Upper lobe of left lung (tissue), 6 donors: ENCODE measurements around the gene SYT8. TPM values are rescaled to one million over a fixed set of nuclear protein-coding genes. Genes with fewer than 3 reads are reported as not detected.

ENCODE experiments used
- ATAC-seq, 2 donors: fragments of 200-7000 bp; cut with Tn5 transposase; one replicate each; pipeline ENCODE4 v1.9.1; 2022; ENCODE audit warnings: mild to moderate bottlenecking in 2 of 2, moderate library complexity in 2 of 2; ENCODE audit not compliant: low FRiP score in 2 of 2
- DNase-seq, 2 donors: peaks; one replicate each; pipeline ENCODE4 v3.0.0-alpha.2; 2019 to 2020
- H3K27ac ChIP-seq, 4 donors: fragments of 200-600 bp; sonication (generic); one replicate each; pipeline ENCODE4 v1.5.1; 2016 to 2019
- H3K27me3 ChIP-seq, 4 donors: fragments of 200-600 bp; sonication (generic); one replicate each; pipeline ENCODE4 v1.5.1; 2017 to 2019
- H3K36me3 ChIP-seq, 4 donors: fragments of 200-600 bp; sonication (generic); one replicate each; pipeline ENCODE4 v1.5.1; 2016 to 2019
- H3K4me1 ChIP-seq, 4 donors: fragments of 200-600 bp; sonication (generic); one replicate each; pipeline ENCODE4 v1.5.1; 2018 to 2019
- H3K4me3 ChIP-seq, 4 donors: fragments of 200-600 bp; sonication (generic); one replicate each; pipeline ENCODE4 v1.5.1; 2017 to 2019; ENCODE audit warnings: mild to moderate bottlenecking in 2 of 4, moderate library complexity in 1 of 4
- H3K9me3 ChIP-seq, 4 donors: fragments of 200-600 bp; sonication (generic); one replicate each; pipeline ENCODE4 v1.5.1; 2018 to 2019
- CTCF ChIP-seq, 6 experiments: fragments of 450-650 bp in 4 of 6; fragments of 200-600 bp in 2 of 6; sonication (generic) in 2 of 6; IDR thresholded peaks; one replicate each; pipeline ENCODE4 v1.5.1; 2016 to 2019; ENCODE audit warnings: antibody characterized with exemption in 6 of 6
- EP300 ChIP-seq, 4 donors: sonication (generic); formaldehyde crosslinking; IDR thresholded peaks; one replicate each; pipeline ENCODE4 v1.5.1; 2017; ENCODE audit warnings: antibody characterized with exemption in 4 of 4, control low read depth in 2 of 4
- POLR2A ChIP-seq, 4 donors: fragments of 450-650 bp; IDR thresholded peaks; one replicate each; pipeline ENCODE4 v1.5.1; 2016 to 2017; ENCODE audit warnings: antibody characterized with exemption in 4 of 4, mild to moderate bottlenecking in 2 of 4
- POLR2AphosphoS5 ChIP-seq, 2 donors: sonication (generic); formaldehyde crosslinking; IDR thresholded peaks; one replicate each; pipeline ENCODE4 v1.5.1; 2017; ENCODE audit warnings: antibody characterized with exemption in 2 of 2
- WGBS, 2 donors: methylation state at CpG; one replicate each; pipeline ENCODE4 v1.1.5; 2017 to 2018; 5-methylcytosine and 5-hydroxymethylcytosine counted together
- total RNA-seq, 6 donors: library from RNA; depleted of rRNA in 4 of 6; stranded (reverse); fragments of >200 nt in 4 of 6; gene quantifications; one replicate each; pipeline versions ENCODE4 v1.1.0 to v1.2.1, GENCODE V29; 2016 to 2021
- donor health status: DM: no; HTN: no; CAD: no; lungs with moderate emphysema.
- donor health status: DM: no; HTN: yes; CAD: no; lungs with severe emphysema.

The SYT8 gene
- total RNA-seq, 6 donors from 2014 or later = 7.4 to 31.3 (median 22.9) TPM

- 56 to 72% methylated on average over 12 of the region's 12 CpGs for WGBS, 2 donors
- no peaks in the 10 kb centered on the region for H3K4me1 ChIP-seq
- ATAC-seq (no peak), DNase-seq (no peak)
- no peak overlapping the region for H3K4me3 ChIP-seq
- no peaks in the 10 kb centered on the region for H3K9me3 ChIP-seq
- no peaks in the 10 kb centered on the region for H3K27me3 ChIP-seq
- TF ChIP-seq POLR2AphosphoS5 (IDR thresholded peaks at IDR 0.05) (no peak), EP300 (IDR thresholded peaks at IDR 0.05) (no peak), POLR2A (IDR thresholded peaks at IDR 0.05) (no peak), CTCF (IDR thresholded peaks at IDR 0.05) (no peak)
- H3K36me3 ChIP-seq = no peaks in the 10 kb centered on the region
- H3K27ac ChIP-seq = no peak overlapping the region
Observed at GRCh38 chr11:1792461-1792860, 42.3 kb upstream of the SYT8 start.

- Histone ChIP-seq H3K4me1 (no peaks in the 10 kb centered on the region), H3K4me3 (no peak overlapping the region), H3K9me3 (no peaks in the 10 kb centered on the region), H3K36me3 (no peaks in the 10 kb centered on the region), H3K27ac (no peak overlapping the region), H3K27me3 (no peaks in the 10 kb centered on the region)
- ATAC-seq = no peak
- DNase-seq = no peak
- WGBS, 2 donors = 37 to 51% methylated on average over 3 of the region's 3 CpGs
- no peak for TF ChIP-seq CTCF (IDR thresholded peaks at IDR 0.05)
- no peak for TF ChIP-seq EP300 (IDR thresholded peaks at IDR 0.05)
- TF ChIP-seq POLR2A (IDR thresholded peaks at IDR 0.05) = no peak
- TF ChIP-seq POLR2AphosphoS5 (IDR thresholded peaks at IDR 0.05) = no peak
Observed at GRCh38 chr11:1793081-1793480, 41.7 kb upstream of the SYT8 start.

- H3K4me1 ChIP-seq = no peaks in the 10 kb centered on the region
- WGBS, 2 donors = 69% methylated on average over 10 to 12 of the region's 12 CpGs
- H3K4me3 ChIP-seq = no peak overlapping the region
- no peak overlapping the region for H3K27ac ChIP-seq
- no peaks in the 10 kb centered on the region for H3K9me3 ChIP-seq
- H3K36me3 ChIP-seq = no peaks in the 10 kb centered on the region
- H3K27me3 ChIP-seq = no peaks in the 10 kb centered on the region
- no peak for ATAC-seq
- no peak for DNase-seq
- TF ChIP-seq POLR2AphosphoS5 (IDR thresholded peaks at IDR 0.05) (no peak), POLR2A (IDR thresholded peaks at IDR 0.05) (no peak), CTCF (IDR thresholded peaks at IDR 0.05) (no peak), EP300 (IDR thresholded peaks at IDR 0.05) (no peak)
Observed at GRCh38 chr11:1796413-1797011, 38.3 kb upstream of the SYT8 start.

GRCh38 chr11:1797391-1798125 is 37.2 kb upstream of the SYT8 start:
- no peaks in the 10 kb centered on the region for H3K36me3 ChIP-seq
- TF ChIP-seq CTCF (IDR thresholded peaks at IDR 0.05) = no peak
- TF ChIP-seq POLR2AphosphoS5 (IDR thresholded peaks at IDR 0.05) = no peak
- no peak for TF ChIP-seq POLR2A (IDR thresholded peaks at IDR 0.05)
- no peak for TF ChIP-seq EP300 (IDR thresholded peaks at IDR 0.05)
- no peak for DNase-seq
- H3K9me3 ChIP-seq = no peaks in the 10 kb centered on the region
- H3K27me3 ChIP-seq = no peaks in the 10 kb centered on the region
- no peak overlapping the region for H3K4me3 ChIP-seq
- WGBS, 2 donors = 88 to 89% methylated on average over 14 of the region's 14 CpGs
- no peak overlapping the region for H3K27ac ChIP-seq
- no peaks in the 10 kb centered on the region for H3K4me1 ChIP-seq
- ATAC-seq = no peak
